Subcutaneous adipose tissue (tissue), 4 donors: ENCODE measurements around the gene NSD1. TPM values are rescaled to one million over a fixed set of nuclear protein-coding genes. Genes with fewer than 3 reads are reported as not detected.

Experiments
- total RNA-seq, 4 donors: library from RNA; depleted of rRNA; stranded (reverse); fragments of >200 nt; gene quantifications; one replicate each; pipeline ENCODE4 v1.1.0, GENCODE V29; 2016
- TF ChIP-seq, protein P1 (sequence below): fragments of 450-650 bp; IDR thresholded peaks from one replicate; pipeline ENCODE4 v1.5.1; 2016; ENCODE audit warnings: low read depth, mild to moderate bottlenecking, control low read depth, antibody characterized with exemption, moderate library complexity

Gene NSD1
- total RNA-seq, 4 donors from 2014 or later: 35.2 to 52.0 (median 37.7) TPM

DNA sequence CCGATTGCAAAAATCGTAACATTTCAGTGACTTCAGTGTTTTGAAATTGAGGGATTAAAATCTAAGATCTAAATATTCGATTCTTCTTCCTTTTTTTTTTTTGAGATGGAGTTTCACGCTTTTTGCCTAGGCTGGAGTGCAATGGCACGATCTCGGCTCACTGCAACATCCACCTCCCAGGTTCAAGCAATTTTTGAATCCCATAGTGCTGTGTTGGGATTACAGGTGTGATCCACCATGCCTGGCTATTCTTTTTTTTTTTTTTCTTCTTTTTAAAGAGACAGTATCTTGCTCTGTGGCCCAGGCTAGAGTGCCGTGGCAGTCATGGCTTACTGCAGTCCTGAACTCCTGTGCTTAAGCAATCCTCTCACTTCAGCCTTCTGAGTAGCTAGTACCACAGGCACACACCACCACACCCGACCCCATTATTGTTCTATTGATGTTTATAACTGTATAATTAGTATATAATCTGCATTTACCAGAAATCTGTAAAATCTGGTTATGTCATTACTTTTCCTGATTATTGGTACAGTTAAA lies 42.7 kb downstream of the NSD1 start:
- TF ChIP-seq, protein P1, sequence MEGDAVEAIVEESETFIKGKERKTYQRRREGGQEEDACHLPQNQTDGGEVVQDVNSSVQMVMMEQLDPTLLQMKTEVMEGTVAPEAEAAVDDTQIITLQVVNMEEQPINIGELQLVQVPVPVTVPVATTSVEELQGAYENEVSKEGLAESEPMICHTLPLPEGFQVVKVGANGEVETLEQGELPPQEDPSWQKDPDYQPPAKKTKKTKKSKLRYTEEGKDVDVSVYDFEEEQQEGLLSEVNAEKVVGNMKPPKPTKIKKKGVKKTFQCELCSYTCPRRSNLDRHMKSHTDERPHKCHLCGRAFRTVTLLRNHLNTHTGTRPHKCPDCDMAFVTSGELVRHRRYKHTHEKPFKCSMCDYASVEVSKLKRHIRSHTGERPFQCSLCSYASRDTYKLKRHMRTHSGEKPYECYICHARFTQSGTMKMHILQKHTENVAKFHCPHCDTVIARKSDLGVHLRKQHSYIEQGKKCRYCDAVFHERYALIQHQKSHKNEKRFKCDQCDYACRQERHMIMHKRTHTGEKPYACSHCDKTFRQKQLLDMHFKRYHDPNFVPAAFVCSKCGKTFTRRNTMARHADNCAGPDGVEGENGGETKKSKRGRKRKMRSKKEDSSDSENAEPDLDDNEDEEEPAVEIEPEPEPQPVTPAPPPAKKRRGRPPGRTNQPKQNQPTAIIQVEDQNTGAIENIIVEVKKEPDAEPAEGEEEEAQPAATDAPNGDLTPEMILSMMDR: no peak

DNA sequence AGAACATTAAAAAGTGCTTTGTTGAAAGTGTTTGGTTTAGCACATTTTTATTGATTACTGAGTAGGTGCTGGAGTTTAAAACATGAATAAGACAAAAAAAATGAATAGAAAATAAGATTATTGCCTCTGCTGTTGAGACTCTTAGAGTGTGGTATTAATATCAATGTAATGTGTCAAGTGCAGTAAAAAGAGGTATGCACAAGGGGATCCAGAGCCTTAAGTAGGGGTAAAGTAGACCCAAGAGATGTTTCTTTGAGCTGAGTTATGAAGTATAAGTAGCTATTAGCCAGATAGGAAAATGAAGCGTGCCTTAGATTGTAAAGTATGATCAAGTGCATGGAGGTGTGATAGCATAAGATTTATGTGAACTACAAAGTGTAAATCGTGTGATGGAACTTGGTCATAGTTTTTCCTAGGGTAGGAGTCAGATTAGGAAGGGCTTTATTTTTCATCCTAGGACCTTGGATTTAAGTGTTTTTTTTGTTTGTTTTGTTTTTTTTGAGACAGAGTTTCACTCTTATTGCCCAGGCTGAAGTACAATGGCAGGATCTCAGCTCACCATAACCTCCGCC lies 45.2 kb downstream of the NSD1 start:
- TF ChIP-seq, protein P1: no peak

DNA sequence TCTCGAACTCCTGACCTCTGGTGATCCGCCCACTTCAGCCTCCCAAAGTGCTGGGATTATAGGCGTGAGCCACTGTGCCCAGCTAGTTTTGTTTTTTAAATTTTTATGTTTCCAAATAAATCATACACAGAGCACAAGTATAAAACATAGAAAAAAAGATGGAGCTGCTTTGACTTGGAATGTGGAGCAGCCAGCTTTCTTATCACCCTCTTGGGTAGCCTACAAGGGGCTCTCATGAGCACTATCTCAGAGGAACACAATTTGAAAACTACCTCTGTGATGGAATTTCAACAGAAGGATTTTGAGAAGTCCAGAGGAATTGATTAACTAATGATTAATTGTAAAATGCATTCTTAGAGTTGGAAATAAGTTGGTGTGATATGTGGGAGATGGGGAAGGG lies 45.9 kb downstream of the NSD1 start:
- TF ChIP-seq, protein P1: no peak

DNA sequence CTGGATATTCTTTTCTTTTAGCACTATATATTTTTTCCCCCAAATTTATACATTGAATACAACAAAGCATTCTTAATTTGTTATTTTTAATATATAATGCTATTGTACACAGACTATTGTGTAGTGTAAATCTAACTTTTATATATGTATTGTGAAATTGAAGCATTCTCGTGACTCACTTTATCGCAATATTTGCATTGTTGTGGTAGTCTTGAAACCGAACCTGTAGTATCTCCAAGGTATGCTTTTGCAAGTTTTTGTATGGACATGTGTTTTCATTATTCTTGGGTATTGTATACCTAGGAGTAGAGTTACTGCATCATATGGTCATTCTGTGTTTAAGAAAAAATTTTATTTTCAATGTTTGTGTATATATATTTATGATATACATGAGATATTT lies 49.6 kb downstream of the NSD1 start:
- TF ChIP-seq, protein P1: no peak

DNA sequence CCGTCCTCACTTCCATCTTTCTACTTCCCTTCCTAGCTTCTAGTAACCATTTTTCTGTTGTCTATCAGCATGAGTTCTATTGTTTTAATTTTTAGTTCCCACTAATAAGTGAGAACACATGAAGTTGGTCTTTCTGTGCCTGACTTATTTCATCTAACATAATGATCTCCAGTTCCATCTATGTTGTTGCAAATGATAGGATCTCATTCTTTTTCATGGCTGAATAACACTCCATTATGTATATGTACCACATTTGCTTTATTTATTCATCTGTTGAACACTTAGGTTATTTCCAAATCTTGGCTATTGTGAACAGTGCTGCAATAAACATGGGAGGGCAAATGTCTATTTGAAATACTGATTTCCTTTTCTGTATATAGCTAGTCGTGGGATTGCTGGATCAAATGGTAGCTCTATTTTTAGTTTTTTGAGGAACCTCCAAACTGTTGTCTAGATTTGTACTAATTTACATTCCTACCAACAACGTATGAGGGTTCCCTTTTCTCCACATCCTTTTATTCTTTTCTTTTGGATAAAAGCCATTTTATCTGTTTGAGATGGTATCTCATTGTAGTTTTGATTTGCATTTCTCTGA lies 50.3 kb downstream of the NSD1 start:
- TF ChIP-seq, protein P1: no peak

DNA sequence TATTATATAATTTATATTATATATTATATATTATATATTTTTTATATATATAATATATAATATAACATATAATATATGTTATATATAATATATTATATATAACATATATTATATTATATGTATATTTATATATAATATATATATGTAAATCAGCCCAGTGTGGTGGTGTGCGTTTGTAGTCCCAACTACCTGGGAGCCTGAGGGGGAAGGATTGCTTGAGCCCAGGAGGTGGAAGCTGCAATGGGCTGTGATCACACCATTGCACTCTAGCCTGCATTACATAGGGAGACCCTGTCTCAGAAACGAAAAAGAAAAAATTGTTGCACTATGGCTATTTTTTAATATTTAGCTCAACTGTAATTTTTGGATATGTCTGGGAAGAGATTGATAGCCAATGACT lies 52.4 kb downstream of the NSD1 start:
- TF ChIP-seq, protein P1: no peak

DNA sequence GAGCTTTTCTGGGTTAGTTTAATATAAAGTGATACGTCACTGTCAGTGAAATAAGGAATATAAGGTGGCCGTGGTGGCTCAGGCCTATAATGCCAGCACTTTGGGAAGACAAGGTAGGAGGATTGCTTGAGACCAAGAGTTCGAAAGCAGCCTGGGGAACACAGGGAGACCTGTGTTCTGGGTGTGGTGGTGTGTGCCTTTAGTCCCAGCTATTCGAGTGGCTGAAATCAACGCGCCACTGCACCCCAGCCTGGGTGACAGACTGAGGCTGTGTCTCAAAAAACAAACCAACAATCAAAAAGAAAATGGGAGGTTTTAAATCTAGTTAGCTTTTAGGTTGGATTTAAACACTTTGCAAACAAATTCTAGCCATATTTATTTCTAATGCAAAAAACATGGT lies 53.1 kb downstream of the NSD1 start:
- TF ChIP-seq, protein P1: no peak
